Epithelial cell of alveolus of lung (primary cell): ENCODE results near the gene DOK4. TPM values are rescaled to one million over a fixed set of nuclear protein-coding genes. Genes with fewer than 3 reads are reported as not detected.

Experiments
- total RNA-seq: library from RNA; depleted of rRNA; stranded (reverse); fragments of >200 nt; gene quantifications from 2 replicates; pipeline ENCODE4 v1.2.1, GENCODE V29; 2015

Gene DOK4
- total RNA-seq, result 26.4 and 29.0 TPM in 2 replicates

DNA sequence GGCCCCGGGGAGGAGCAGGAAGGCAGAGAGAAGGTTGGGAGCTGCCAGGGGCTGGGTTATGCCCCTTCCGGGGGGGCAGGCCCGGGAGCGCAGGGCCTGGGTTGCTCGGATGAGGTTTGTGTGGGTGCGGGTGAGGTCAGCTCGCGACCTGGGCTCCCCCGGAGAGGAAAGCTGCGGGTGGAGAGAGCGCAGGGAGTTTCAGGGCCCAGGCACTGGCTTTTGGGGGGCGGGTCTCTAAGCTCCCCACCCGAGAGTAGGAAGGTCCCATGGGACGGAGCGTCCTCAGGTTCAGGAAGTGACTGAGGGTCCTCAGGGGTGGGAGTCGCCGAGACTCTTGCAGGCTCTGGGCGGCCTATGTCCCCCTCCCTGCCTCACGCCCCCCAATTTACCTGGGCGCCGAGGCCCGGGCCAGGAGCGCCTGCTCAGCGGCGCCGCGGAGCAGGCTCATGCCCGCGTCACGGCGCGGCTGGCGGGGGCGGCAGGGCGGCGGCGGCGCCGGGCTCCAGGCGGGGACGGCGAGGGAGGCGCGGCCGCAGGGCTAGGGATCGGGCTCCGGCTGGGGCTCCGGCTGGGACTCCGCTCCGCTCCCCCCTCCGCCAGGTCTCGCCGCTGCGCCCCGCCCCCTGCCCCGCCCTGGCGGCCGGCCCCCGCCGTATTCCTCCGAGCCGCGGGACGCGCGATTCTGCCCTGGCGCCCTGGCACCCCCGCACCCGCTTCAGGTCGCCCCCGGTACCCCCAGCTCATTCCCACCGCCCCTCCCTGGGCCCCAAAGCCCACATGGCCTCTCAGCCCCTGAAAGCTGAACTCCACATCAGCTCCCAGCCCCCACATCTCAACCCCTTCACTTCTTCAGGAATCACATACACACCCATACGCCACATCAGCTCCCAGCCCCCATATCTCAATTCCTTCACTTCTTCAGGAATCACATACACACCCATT is at the start of gene DOK4:
Gene DOK4 (minus strand): TSS at position 578 of the 942 bp plus-strand sequence. CDS start 6,986 bp downstream, outside the sequence.

GRCh38 chr16:57462209-57462977 is 23.9 kb downstream of the DOK4 start, which contains the start of gene POLR2C:
Gene POLR2C, plus strand, starts transcription at chr16:57462679. Its CDS starts 46 bp downstream, at chr16:57462725.

DNA sequence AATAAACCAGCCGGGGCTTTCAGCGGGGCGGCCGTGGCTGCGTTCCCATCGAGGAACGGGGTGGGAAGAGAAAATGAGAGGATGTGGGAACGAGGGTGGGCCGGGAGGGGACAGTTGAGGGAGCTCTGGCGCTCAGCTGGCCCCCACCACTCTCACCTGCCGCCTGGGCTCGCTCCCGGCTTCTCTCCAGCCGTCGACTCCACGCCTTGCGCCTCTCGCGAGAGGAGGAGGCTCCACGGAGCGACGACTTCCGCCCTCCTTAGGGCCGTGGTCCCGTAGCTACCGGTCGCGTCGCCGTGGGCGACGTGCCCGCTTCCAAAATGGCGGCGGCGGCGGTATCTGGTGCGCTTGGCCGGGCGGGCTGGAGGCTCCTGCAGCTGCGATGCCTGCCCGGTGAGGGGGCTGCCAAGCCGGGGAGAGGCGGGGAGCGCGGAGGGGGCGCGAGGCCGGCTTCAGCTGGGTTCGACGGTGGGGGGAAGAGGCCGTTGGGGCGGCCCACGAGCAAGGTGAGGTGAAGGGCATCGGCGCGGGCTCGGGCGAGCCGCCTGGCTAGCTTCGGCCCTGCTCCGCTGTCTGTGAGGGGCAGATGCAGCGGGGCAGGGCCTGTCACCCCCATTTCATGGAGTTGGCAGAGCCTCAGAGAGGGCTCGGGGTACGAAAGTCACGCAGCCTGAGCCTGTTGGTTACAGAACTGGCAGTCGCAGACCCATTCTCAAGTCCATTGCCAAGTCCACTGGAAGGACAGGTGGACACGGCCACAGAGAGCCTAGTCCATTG is 38.9 kb downstream of the DOK4 start, which contains the start of the genes CIAPIN1 and COQ9:
Gene CIAPIN1 (minus strand): TSS at position 200 of the 777 bp plus-strand sequence. CDS start 6,457 bp downstream, outside the sequence.
Gene COQ9 (plus strand): TSS at position 294 of the 777 bp plus-strand sequence. CDS start 27 bp downstream, at position 321.

Other genes with a start within 250 kb of the DOK4 start
- gene ARL2BP, start 241.2 kb downstream of the DOK4 start, total RNA-seq, result 59.6 and 62.4 TPM in 2 replicates
- gene PLLP, start 201.8 kb downstream of the DOK4 start, total RNA-seq, result 0.91 TPM in 1 of 2 replicates, not detected in the other
- not detected in 2 replicates for gene CCL22, start 127.7 kb downstream of the DOK4 start, total RNA-seq
- 0.91 TPM in 1 of 2 replicates, not detected in the other for gene CX3CL1, start 114.0 kb downstream of the DOK4 start, total RNA-seq
- gene CCL17, start 81.7 kb downstream of the DOK4 start, total RNA-seq, result not detected in 2 replicates
- gene CIAPIN1, start 39.1 kb downstream of the DOK4 start, total RNA-seq, result 43.2 and 43.6 TPM in 2 replicates
- 27.2 and 44.6 TPM in 2 replicates for gene COQ9, start 39.0 kb downstream of the DOK4 start, total RNA-seq
- 111 and 116 TPM in 2 replicates for gene POLR2C, start 23.8 kb downstream of the DOK4 start, total RNA-seq
- 12.5 and 18.7 TPM in 2 replicates for gene CCDC102A, start 50.1 kb upstream of the DOK4 start, total RNA-seq
- gene ADGRG5, start 56.1 kb upstream of the DOK4 start, total RNA-seq, result not detected in 2 replicates
- gene ADGRG1, start 142.1 kb upstream of the DOK4 start, total RNA-seq, result 1.4 and 8.5 TPM in 2 replicates
- not detected in 2 replicates for gene ADGRG3, start 181.8 kb upstream of the DOK4 start, total RNA-seq
- gene DRC7, start 208.3 kb upstream of the DOK4 start, total RNA-seq, result 0.91 TPM in 1 of 2 replicates, not detected in the other
- 10.5 and 23.7 TPM in 2 replicates for gene KATNB1, start 249.3 kb upstream of the DOK4 start, total RNA-seq